ENCODE data around the gene SDE2. TPM values are rescaled to one million over a fixed set of nuclear protein-coding genes. Genes with fewer than 3 reads are reported as not detected.
"Not testable (repeated sequence)": the region's sequence is repeated elsewhere in the genome, so short reads cannot be mapped to it uniquely, and the experiment has no call there.

Gene SDE2
- total RNA-seq, 6 experiments from 2014 or later, result 7.1 to 10.9 (median 8.6) TPM

DNA sequence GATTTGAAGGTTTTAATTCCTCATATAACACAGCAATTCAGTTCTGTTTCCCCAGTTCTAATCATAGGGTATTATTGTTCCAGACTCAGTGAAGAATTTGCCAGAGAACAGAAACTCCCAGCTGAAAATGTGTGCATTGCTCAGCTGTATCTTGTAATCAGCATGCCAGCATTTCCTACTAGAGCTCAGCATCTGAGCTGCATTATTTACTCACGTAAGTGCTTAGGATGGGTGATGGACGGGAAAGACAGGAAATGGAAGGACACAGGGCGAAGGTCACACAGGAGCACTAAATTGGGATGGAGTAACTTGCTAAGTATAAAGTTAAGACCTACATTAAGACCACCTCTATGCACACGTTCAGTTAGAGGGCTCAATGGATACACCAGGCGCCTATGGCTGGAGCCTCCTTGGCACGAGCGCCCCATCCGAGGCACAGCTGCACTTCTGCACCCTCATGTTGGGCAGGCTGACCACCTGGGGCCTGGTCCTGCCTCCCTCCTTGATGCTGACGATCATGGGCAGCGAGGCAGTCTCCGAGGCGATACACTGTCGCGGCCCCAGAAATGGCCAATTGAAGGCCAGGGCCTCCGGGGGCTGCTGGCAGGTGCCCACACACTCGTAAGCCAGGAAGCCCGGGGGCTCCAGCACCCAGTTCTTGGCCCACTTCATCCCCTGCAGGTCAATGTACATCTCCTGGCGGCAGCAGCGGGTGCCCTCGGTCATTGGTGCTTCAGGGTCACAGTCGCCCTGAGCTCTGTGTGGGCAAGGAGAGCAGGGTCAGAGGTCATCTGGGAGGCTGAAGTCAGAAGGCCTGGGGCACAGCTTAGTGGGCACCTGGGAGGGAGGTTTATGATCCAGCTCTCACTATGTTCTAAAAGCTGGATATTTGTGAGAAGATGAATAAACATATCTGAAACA, 61.8 kb downstream of the SDE2 start:
- ATAC-seq (peak; percentile 34 to 63 (median 40)), DNase-seq (no peak)
- WGBS (ENCODE audit: insufficient coverage, low coverage, low lambda C conversion rate, missing lambda C conversion rate), result 95% methylated on average over 8 of the region's 21 CpGs
- H3K4me1 ChIP-seq, result no peaks in the 10 kb centered on the region
- intact Hi-C loops (cut with DNase I), result no loop called here
- no peaks in the 10 kb centered on the region for H3K9me3 ChIP-seq
- TF ChIP-seq, protein P1, sequence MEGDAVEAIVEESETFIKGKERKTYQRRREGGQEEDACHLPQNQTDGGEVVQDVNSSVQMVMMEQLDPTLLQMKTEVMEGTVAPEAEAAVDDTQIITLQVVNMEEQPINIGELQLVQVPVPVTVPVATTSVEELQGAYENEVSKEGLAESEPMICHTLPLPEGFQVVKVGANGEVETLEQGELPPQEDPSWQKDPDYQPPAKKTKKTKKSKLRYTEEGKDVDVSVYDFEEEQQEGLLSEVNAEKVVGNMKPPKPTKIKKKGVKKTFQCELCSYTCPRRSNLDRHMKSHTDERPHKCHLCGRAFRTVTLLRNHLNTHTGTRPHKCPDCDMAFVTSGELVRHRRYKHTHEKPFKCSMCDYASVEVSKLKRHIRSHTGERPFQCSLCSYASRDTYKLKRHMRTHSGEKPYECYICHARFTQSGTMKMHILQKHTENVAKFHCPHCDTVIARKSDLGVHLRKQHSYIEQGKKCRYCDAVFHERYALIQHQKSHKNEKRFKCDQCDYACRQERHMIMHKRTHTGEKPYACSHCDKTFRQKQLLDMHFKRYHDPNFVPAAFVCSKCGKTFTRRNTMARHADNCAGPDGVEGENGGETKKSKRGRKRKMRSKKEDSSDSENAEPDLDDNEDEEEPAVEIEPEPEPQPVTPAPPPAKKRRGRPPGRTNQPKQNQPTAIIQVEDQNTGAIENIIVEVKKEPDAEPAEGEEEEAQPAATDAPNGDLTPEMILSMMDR (IDR thresholded peaks at IDR 0.05), result no peak
- no peak for TF ChIP-seq POLR2A (IDR thresholded peaks at IDR 0.05)
- H3K27ac ChIP-seq, result no peak overlapping the region
- no peaks in the 10 kb centered on the region for H3K36me3 ChIP-seq
- no peaks in the 10 kb centered on the region for H3K27me3 ChIP-seq
- H3K4me3 ChIP-seq, result no peak overlapping the region

DNA sequence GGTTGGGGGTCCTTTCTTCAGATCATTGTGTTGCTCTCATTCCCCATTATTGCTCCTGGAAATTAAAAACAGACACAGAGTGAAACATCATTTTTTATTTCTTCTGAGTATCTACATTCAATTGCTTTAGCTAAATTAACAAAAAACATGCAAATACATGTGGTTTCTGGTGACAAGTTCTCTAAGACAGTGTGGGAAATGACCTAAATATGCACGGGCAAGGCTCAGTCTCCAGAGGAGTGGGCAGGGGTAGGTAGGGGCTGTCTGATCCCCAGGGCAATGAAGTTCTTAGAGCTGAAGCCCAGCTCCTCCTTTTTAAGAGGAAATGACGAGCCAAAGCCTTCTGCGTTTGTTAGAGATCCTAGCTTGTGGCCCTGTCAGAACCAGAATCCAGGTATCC, 62.6 kb downstream of the SDE2 start:
- no peak overlapping the region for H3K4me3 ChIP-seq
- 82% methylated on average over 3 of the region's 3 CpGs for WGBS (ENCODE audit: insufficient coverage, low coverage, low lambda C conversion rate, missing lambda C conversion rate)
- H3K27ac ChIP-seq, result no peak overlapping the region
- no peaks in the 10 kb centered on the region for H3K9me3 ChIP-seq
- H3K36me3 ChIP-seq, result no peaks in the 10 kb centered on the region
- intact Hi-C loops (cut with DNase I), result no loop called here
- no peak for DNase-seq
- no peak for ATAC-seq
- H3K27me3 ChIP-seq, result no peaks in the 10 kb centered on the region
- TF ChIP-seq, protein P1 (IDR thresholded peaks at IDR 0.05), result no peak
- TF ChIP-seq POLR2A (IDR thresholded peaks at IDR 0.05), result no peak
- no peaks in the 10 kb centered on the region for H3K4me1 ChIP-seq

DNA sequence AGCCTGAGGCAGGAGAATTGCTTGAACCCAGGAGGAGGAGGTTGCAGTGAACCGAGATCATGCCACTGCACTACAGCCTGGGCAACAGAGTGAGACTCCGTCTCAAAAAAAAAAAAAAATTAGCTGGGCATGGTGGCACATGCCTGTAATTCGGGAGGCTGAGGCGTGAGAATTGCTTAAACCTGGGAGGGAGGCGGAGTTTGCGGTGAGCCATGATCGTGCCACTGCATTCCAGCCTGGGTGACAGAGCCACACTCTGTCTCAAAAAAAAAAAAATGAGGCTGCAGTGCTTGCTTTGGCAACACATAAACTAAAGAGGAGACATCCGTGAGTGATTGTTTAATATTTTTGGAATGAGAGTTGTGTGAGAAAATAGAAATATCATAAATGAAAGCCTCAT, 63.1 kb downstream of the SDE2 start:
- H3K36me3 ChIP-seq; H3K4me1 ChIP-seq; H3K4me3 ChIP-seq; ATAC-seq; H3K27ac ChIP-seq; intact Hi-C loops (cut with DNase I); H3K27me3 ChIP-seq; H3K9me3 ChIP-seq; DNase-seq: not testable (repeated sequence)
- WGBS (ENCODE audit: insufficient coverage, low coverage, low lambda C conversion rate, missing lambda C conversion rate), result 84% methylated on average over 8 of the region's 8 CpGs

DNA sequence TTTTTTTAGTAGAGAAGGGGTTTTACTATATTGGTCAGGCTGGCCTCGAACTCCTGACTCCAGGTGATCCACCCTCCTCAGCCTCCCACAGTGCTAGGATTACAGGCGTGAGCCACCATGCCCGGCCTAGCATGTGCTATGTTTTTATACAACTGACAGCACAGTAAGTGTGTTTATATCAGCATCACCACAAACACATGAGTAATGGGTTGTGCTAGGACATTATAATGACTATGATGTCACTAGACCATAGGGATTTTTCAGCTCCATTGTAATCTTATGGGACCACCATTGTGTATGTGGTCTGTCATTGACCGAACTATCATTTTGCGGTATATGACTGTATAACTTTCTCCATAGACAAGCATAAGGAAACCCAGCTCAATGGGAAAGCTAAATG, 64.4 kb downstream of the SDE2 start:
- H3K9me3 ChIP-seq, result no peaks in the 10 kb centered on the region
- no peak overlapping the region for H3K4me3 ChIP-seq
- no peak overlapping the region for H3K27ac ChIP-seq
- intact Hi-C loops (cut with DNase I), result no loop called here
- no peak for ATAC-seq
- WGBS (ENCODE audit: insufficient coverage, low coverage, low lambda C conversion rate, missing lambda C conversion rate), result 90% methylated on average over 5 of the region's 5 CpGs
- H3K27me3 ChIP-seq, result no peaks in the 10 kb centered on the region
- TF ChIP-seq POLR2A (IDR thresholded peaks at IDR 0.05), result no peak
- TF ChIP-seq, protein P1 (IDR thresholded peaks at IDR 0.05), result no peak
- no peaks in the 10 kb centered on the region for H3K36me3 ChIP-seq
- no peak for DNase-seq
- H3K4me1 ChIP-seq, result no peaks in the 10 kb centered on the region

DNA sequence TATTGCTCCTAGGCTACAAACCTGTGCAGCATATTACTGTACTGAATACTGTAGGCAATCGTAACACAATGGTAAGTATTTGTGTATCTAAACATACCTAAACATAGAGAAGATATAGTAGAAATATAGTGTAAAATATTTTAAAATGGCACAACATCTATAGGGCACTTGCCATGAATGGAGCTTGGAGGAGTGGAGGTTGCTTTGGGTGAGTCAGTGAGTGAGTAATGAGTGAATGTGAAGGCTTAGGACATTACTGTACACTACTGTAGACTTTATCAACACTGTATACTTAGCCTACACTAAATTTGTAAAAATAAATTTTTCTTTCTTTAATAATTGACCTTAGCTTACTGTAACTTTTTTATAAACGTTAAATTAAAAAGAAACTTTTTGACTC, 66.1 kb downstream of the SDE2 start:
- Histone ChIP-seq H3K27me3 (no peaks in the 10 kb centered on the region), H3K9me3 (no peaks in the 10 kb centered on the region), H3K36me3 (no peaks in the 10 kb centered on the region), H3K27ac (no peak overlapping the region), H3K4me1 (no peaks in the 10 kb centered on the region), H3K4me3 (no peak overlapping the region)
- intact Hi-C loops (cut with DNase I), result no loop called here
- TF ChIP-seq, protein P1 (IDR thresholded peaks at IDR 0.05), result no peak
- TF ChIP-seq POLR2A (IDR thresholded peaks at IDR 0.05), result no peak
- ATAC-seq (no peak), DNase-seq (no peak)
- 68% methylated on average over 2 of the region's 2 CpGs for WGBS (ENCODE audit: insufficient coverage, low coverage, low lambda C conversion rate, missing lambda C conversion rate)

Data from right lobe of liver (tissue), 6 donors.